IPS-18c (cell line): ENCODE data around the gene GPR6.

Source experiments
- H3K4me3 ChIP-seq: 2 replicates; pipeline ENCODE4 v1.7.0; 2013; ENCODE audit warnings: low read depth, mild to moderate bottlenecking, low read length, moderate library complexity; ENCODE audit not compliant: insufficient read depth
- H3K9me3 ChIP-seq: one replicate; pipeline ENCODE4 v1.6.1; 2013; ENCODE audit warnings: mild to moderate bottlenecking, low read length, moderate library complexity; ENCODE audit not compliant: control insufficient read depth, insufficient read depth

Gene GPR6

GRCh38 chr6:109984410-109984809 is 6.3 kb downstream of the GPR6 start:
- Histone ChIP-seq H3K4me3 (no peak overlapping the region), H3K9me3 (no peaks in the 10 kb centered on the region)

GRCh38 chr6:109987196-109987595 is 9.1 kb downstream of the GPR6 start:
- Histone ChIP-seq H3K9me3 (no peaks in the 10 kb centered on the region), H3K4me3 (no peak overlapping the region)

GRCh38 chr6:109991201-109992101 is 13.3 kb downstream of the GPR6 start:
- no peaks in the 10 kb centered on the region for H3K9me3 ChIP-seq
- H3K4me3 ChIP-seq = no peak overlapping the region

DNA sequence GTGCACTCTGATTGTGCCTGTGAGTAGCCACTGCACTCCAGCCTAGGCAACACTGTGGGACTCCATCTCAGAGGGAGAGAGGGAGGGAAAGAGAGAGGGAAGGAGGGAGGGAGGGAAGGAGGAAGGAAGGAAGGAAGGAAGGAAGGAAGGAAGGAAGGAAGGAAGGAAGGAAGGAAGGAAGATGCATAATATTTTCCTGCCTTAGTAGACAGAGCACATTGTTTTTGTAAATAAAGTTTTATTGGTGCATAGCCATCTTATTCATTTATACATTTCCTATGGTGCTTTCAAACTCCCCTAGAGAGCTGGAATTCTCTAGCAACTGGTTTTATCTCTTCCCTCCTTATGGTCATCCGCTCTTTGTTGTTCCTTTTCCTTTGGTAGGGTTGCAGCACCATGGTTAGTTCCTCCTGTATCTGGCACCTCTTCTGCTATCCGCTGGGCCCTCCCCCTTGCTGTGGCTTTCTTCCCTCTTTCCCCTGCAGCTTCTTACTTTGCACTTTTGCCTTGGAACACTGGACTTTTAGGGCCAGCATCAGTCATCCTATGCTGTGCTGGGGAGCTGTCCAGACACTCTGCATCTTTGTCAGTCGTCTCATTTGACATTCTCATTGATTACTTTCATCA is 20.2 kb downstream of the GPR6 start:
- Histone ChIP-seq H3K9me3 (no peaks in the 10 kb centered on the region), H3K4me3 (no peak overlapping the region)

- no peak overlapping the region for H3K4me3 ChIP-seq
- no peaks in the 10 kb centered on the region for H3K9me3 ChIP-seq
Observed at GRCh38 chr6:109999740-110000139, 21.6 kb downstream of the GPR6 start.

DNA sequence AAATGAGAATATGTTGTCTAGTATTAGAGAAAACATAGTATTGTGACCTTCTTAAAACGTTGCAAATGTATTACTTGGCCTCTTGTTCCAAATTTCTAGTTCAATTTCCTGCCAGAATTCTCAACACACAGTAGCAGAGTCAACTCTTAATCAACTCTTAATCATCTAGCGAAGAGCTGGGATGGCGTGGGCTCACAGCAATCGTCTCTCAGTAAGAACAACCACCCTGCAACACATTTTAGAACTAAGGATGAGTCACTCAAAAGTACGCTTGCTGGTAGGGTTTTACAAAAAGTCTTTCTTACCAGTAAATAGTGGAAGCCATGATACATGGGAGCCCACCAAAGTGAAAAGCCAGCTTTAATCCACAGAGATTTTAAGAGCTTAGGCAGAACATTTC is 24.6 kb downstream of the GPR6 start:
- Histone ChIP-seq H3K9me3 (no peaks in the 10 kb centered on the region), H3K4me3 (no peak overlapping the region)

GRCh38 chr6:110013386-110013785 is 35.3 kb downstream of the GPR6 start:
- H3K9me3 ChIP-seq = no peaks in the 10 kb centered on the region
- H3K4me3 ChIP-seq = no peak overlapping the region

DNA sequence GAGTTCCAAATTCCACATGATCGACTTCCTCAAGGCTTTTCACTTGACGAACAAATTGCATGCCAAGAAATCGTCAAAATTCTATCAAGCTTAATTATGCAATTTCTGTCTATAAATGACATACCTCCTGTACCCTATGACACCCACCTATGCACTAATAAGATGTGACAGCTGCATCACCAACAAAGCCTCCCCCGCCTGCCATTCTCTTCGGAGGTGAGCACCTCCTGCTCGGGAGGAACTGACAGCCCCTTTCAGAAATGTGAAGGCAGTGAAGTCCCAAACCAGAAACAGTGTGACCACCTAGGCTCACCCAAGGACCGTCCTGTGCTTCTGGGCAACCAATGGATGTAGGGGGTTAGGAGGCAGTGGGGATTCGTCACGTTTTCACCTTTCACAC is 37.1 kb downstream of the GPR6 start:
- Histone ChIP-seq H3K9me3 (no peaks in the 10 kb centered on the region), H3K4me3 (no peak overlapping the region)

DNA sequence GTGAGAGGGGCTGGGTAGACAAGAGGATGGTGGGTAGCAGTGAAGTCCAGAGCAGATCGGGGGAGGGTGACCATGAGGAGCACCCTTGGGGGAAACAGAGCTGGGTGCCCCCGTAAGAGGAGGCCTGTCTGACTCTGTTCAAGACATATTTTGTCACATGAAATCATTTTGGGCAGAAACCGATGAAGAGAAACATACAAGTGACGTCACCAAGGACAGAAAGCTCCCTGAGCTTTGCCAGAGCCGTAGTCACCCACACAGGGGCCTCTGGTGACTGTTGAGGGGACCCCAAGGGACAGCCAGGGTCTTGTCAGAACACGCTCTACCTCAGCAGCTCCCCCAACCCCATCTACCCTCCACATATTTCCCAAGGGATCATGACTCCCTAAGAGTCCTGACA is 39.2 kb downstream of the GPR6 start:
- Histone ChIP-seq H3K4me3 (no peak overlapping the region), H3K9me3 (no peaks in the 10 kb centered on the region)

DNA sequence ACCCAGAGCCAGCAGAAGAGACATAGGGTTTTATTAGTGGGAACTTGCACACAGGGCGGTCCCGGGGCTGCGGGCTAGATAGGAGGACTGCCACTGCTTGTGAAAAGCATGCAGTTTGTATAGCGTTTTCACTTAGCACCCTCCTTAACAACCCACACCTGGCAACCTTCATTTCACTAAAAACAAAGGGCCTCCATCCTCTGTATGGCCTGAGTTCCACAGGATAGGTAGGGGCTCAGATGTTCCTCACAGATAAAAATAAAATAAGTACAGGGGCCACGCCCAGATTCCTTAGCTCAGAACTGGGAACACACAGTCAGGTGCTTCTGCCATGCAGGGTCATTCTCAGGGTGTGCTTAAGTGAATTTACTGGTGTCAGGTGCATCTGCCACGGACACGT is 39.8 kb downstream of the GPR6 start:
- H3K4me3 ChIP-seq = no peak overlapping the region
- H3K9me3 ChIP-seq = no peaks in the 10 kb centered on the region

GRCh38 chr6:110018486-110018885 is 40.4 kb downstream of the GPR6 start:
- H3K4me3 ChIP-seq = no peak overlapping the region
- H3K9me3 ChIP-seq = no peaks in the 10 kb centered on the region

DNA sequence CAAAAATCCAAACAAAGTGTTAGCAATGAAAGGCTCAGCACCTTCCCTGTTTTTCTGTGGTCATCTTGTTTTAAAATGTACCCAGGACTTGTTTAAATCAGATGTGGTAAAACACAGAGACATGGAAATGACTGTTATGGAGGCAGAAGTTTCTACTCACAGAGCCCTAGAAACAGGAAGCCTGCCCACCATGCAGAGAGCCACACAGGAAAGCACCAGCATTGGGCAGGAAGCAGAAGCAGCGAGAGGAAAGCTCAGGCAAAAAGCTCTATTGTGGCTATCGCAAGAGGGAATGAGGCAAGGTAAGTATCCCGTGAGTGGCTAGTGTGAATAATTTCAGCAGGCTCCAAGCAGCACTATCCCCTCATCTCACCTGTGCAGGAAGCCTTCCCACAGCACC is 42.8 kb downstream of the GPR6 start:
- H3K4me3 ChIP-seq = no peak overlapping the region

GRCh38 chr6:110029144-110029543 is 51.0 kb downstream of the GPR6 start:
- Histone ChIP-seq H3K4me3 (no peak overlapping the region), H3K9me3 (no peaks in the 10 kb centered on the region)

More for the DNA sequence above, 42.8 kb downstream of the GPR6 start:
- H3K9me3 ChIP-seq = no peaks in the 10 kb centered on the region
